H4 (cell line): ENCODE data around the gene DEDD2. TPM values are rescaled to one million over a fixed set of nuclear protein-coding genes. Genes with fewer than 3 reads are reported as not detected.

Experiments
- DNase-seq: peaks from one replicate; pipeline ENCODE4 v3.0.0-alpha.2; 2015; ENCODE audit warnings: low spot score
- total RNA-seq: library from RNA; depleted of rRNA; stranded (reverse); fragments of >200 nt; shearing (Covaris generic); gene quantifications from 2 replicates; pipeline ENCODE4 v1.2.3, GENCODE V29; 2014

Gene DEDD2
- total RNA-seq, 1 experiment from 2014 or later = 10.4 TPM

GRCh38 chr19:42199440-42200115, 17.9 kb downstream of the DEDD2 start:
- DNase-seq = no peak

- no peak for DNase-seq
Observed at GRCh38 chr19:42198676-42199439, 18.6 kb downstream of the DEDD2 start.

GRCh38 chr19:42197375-42197817, 20.1 kb downstream of the DEDD2 start:
- no peak for DNase-seq

GRCh38 chr19:42196011-42197001, 21.2 kb downstream of the DEDD2 start:
- DNase-seq = no peak

GRCh38 chr19:42193706-42194105, 23.8 kb downstream of the DEDD2 start:
- no peak for DNase-seq

- no peak for DNase-seq
Observed at GRCh38 chr19:42193294-42193693, 24.2 kb downstream of the DEDD2 start.

GRCh38 chr19:42191855-42192254, 25.6 kb downstream of the DEDD2 start:
- DNase-seq = peak; percentile 84

GRCh38 chr19:42191330-42191729, 26.1 kb downstream of the DEDD2 start:
- no peak for DNase-seq

- no peak for DNase-seq
Observed at GRCh38 chr19:42189133-42189532, 28.3 kb downstream of the DEDD2 start.

GRCh38 chr19:42188665-42189064, 28.8 kb downstream of the DEDD2 start:
- DNase-seq = no peak

GRCh38 chr19:42185277-42185676, 32.2 kb downstream of the DEDD2 start:
- no peak for DNase-seq

- peak; percentile 60 for DNase-seq
Observed at GRCh38 chr19:42184401-42184861, 33.0 kb downstream of the DEDD2 start.

GRCh38 chr19:42178791-42179674, 38.4 kb downstream of the DEDD2 start:
- no peak for DNase-seq

- no peak for DNase-seq
Observed at GRCh38 chr19:42177686-42178019, 39.8 kb downstream of the DEDD2 start.

- DNase-seq = peak; percentile 58
Observed at GRCh38 chr19:42176990-42177685, 40.3 kb downstream of the DEDD2 start.

GRCh38 chr19:42176649-42176989, 40.9 kb downstream of the DEDD2 start:
- DNase-seq = no peak

GRCh38 chr19:42175952-42176648, 41.4 kb downstream of the DEDD2 start:
- no peak for DNase-seq

- no peak for DNase-seq
Observed at GRCh38 chr19:42174958-42175734, 42.3 kb downstream of the DEDD2 start.

GRCh38 chr19:42174188-42174587, 43.3 kb downstream of the DEDD2 start:
- no peak for DNase-seq
